ENCODE data around the gene LIPC.

The LIPC gene

GRCh38 chr15:58504674-58505234 lies 73.0 kb downstream of the LIPC start:
- no peak for TF ChIP-seq CTCF (IDR thresholded peaks at IDR 0.05; ENCODE audit: low read depth, low read length)
- no peak for DNase-seq (ENCODE audit: extremely low read depth, low read depth)

- no peak for DNase-seq (ENCODE audit: extremely low read depth, low read depth)
- no peak for TF ChIP-seq CTCF (IDR thresholded peaks at IDR 0.05; ENCODE audit: low read depth, low read length)
Observed at GRCh38 chr15:58505581-58505980, 73.8 kb downstream of the LIPC start.

- DNase-seq (ENCODE audit: extremely low read depth, low read depth): no peak
- no peak for TF ChIP-seq CTCF (IDR thresholded peaks at IDR 0.05; ENCODE audit: low read depth, low read length)
Observed at GRCh38 chr15:58506064-58506490, 74.3 kb downstream of the LIPC start.

GRCh38 chr15:58506783-58507668 lies 75.2 kb downstream of the LIPC start:
- DNase-seq (ENCODE audit: extremely low read depth, low read depth): no peak
- no peak for TF ChIP-seq CTCF (IDR thresholded peaks at IDR 0.05; ENCODE audit: low read depth, low read length)

GRCh38 chr15:58509556-58509955 lies 77.8 kb downstream of the LIPC start:
- no peak for DNase-seq (ENCODE audit: extremely low read depth, low read depth)
- no peak for TF ChIP-seq CTCF (IDR thresholded peaks at IDR 0.05; ENCODE audit: low read depth, low read length)

- TF ChIP-seq CTCF (IDR thresholded peaks at IDR 0.05; ENCODE audit: low read depth, low read length): no peak
- DNase-seq (ENCODE audit: extremely low read depth, low read depth): no peak
Observed at GRCh38 chr15:58510715-58511598, 79.2 kb downstream of the LIPC start.
